SK-N-SH (cell line): ENCODE measurements around the gene C14orf93. TPM values are rescaled to one million over a fixed set of nuclear protein-coding genes. Genes with fewer than 3 reads are reported as not detected.

Source experiments
- CTCF ChIA-PET: fragments of 300-600, 350-600 bp; formaldehyde crosslinking; extraction: SDS; loops from one replicate; lab custom pipeline; 2021; lab: Yijun Ruan, JAX
- POLR2A ChIA-PET: fragments of 350-600 bp; sonication (Branson Sonifier 250); formaldehyde crosslinking; extraction: SDS; loops from one replicate; lab custom pipeline; 2020; ENCODE audit warnings: antibody characterized with exemption, inconsistent platforms; lab: Yijun Ruan, JAX
- DNase-seq: peaks from one replicate; pipeline ENCODE4 v3.0.0; 2012
- H2AFZ ChIP-seq: fragments of 200-600 bp; sonication (generic); 2 replicates; pipeline ENCODE4 v1.8.1; 2016; ENCODE audit warnings: antibody characterized with exemption, mild to moderate bottlenecking, low read depth
- H3F3A ChIP-seq: fragments of 200-600 bp; sonication (generic); replicated peaks from 2 replicates; pipeline ENCODE3; 2016; ENCODE audit warnings: antibody characterized with exemption, mild to moderate bottlenecking; ENCODE audit not compliant: insufficient read depth
- H3K27ac ChIP-seq, 2 experiments: fragments of 200-500 bp in 1 of 2; fragments of 200-600 bp in 1 of 2; sonication (Bioruptor generic) in 1 of 2; sonication (generic), shearing (Covaris generic) in 1 of 2; 2 replicates each; pipeline versions ENCODE4 v1.5.1 to v1.6.1; 2014 to 2016; ENCODE audit warnings: low read depth in 2 of 2, inconsistent platforms in 1 of 2, low read length in 1 of 2, mild to moderate bottlenecking in 1 of 2, mixed read lengths in 1 of 2
- H3K27me3 ChIP-seq: fragments of 200-600 bp; sonication (generic), shearing (Covaris generic); 2 replicates; pipeline ENCODE4 v1.6.1; 2016; ENCODE audit warnings: mixed run types; ENCODE audit not compliant: insufficient read depth
- H3K36me3 ChIP-seq, 2 experiments: fragments of 200-500 bp in 1 of 2; fragments of 200-600 bp in 1 of 2; sonication (Bioruptor generic) in 1 of 2; sonication (generic) in 1 of 2; replicated peaks in 1 of 2; 2 replicates each; pipeline versions ENCODE3 to v1.5.1; 2014 to 2016; ENCODE audit warnings: low read length in 1 of 2, mild to moderate bottlenecking in 1 of 2; ENCODE audit not compliant: insufficient read depth in 2 of 2, control insufficient read depth in 1 of 2
- H3K4me1 ChIP-seq, 2 experiments: fragments of 200-500 bp in 1 of 2; fragments of 200-600 bp in 1 of 2; sonication (Bioruptor generic) in 1 of 2; sonication (generic), shearing (Covaris generic) in 1 of 2; 2 replicates each; pipeline versions ENCODE4 v1.5.1 to v1.6.1; 2014 to 2016; ENCODE audit warnings: low read depth in 1 of 2, low read length in 1 of 2, mixed run types in 1 of 2; ENCODE audit not compliant: insufficient read depth in 2 of 2, control insufficient read depth in 1 of 2
- H3K4me2 ChIP-seq: fragments of 200-600 bp; sonication (generic), shearing (Covaris generic); 2 replicates; pipeline ENCODE4 v1.6.1; 2017; ENCODE audit warnings: mixed run types
- H3K4me3 ChIP-seq, 2 experiments: fragments of 200-500 bp in 1 of 2; fragments of 200-600 bp in 1 of 2; sonication (Bioruptor generic) in 1 of 2; sonication (generic), shearing (Covaris generic) in 1 of 2; 2 replicates each; pipeline versions ENCODE4 v1.5.1 to v1.8.1; 2014 to 2016; ENCODE audit warnings: low read depth in 2 of 2, inconsistent platforms in 1 of 2, low read length in 1 of 2, mild to moderate bottlenecking in 1 of 2, mixed read lengths in 1 of 2, moderate library complexity in 1 of 2
- H3K79me2 ChIP-seq: fragments of 200-600 bp; sonication (generic); 2 replicates; pipeline ENCODE4 v1.8.1; 2017; ENCODE audit warnings: mild to moderate bottlenecking; ENCODE audit not compliant: insufficient read depth
- H3K9ac ChIP-seq: fragments of 200-600 bp; sonication (generic); 2 replicates; pipeline ENCODE4 v1.6.1; 2017; ENCODE audit warnings: mixed run types
- H3K9me2 ChIP-seq: fragments of 200-600 bp; sonication (generic); 2 replicates; pipeline ENCODE4 v1.6.1; 2017; ENCODE audit warnings: mixed run types
- H3K9me3 ChIP-seq: fragments of 200-600 bp; sonication (generic); 2 replicates; pipeline ENCODE4 v1.6.1; 2017; ENCODE audit warnings: mixed run types, mild to moderate bottlenecking, moderate library complexity
- H4K20me1 ChIP-seq: fragments of 200-600 bp; sonication (generic); 2 replicates; pipeline ENCODE4 v1.6.1; 2017; ENCODE audit warnings: mild to moderate bottlenecking, mixed run types; ENCODE audit not compliant: insufficient read depth
- ELF1 ChIP-seq: IDR thresholded peaks from 2 replicates; pipeline ENCODE4 v1.4.0; 2012
- EP300 ChIP-seq, 2 experiments: IDR thresholded peaks; 2 replicates each; pipeline versions ENCODE4 v1.4.0 to v1.6.1; 2012; ENCODE audit warnings: borderline replicate concordance in 1 of 2, low read depth in 1 of 2, low read length in 1 of 2
- EZH2phosphoT487 ChIP-seq: fragments of 200-600 bp; sonication (generic); IDR thresholded peaks from 2 replicates; pipeline ENCODE4 v1.6.1; 2017; ENCODE audit warnings: low read depth, mixed run types, mild to moderate bottlenecking, antibody characterized with exemption, moderate library complexity, borderline replicate concordance
- FOXM1 ChIP-seq: IDR thresholded peaks from 2 replicates; pipeline ENCODE4 v1.4.0; 2012; ENCODE audit warnings: low read depth, mild to moderate bottlenecking
- GATA2 ChIP-seq: sonication (generic); formaldehyde crosslinking; IDR thresholded peaks from 2 replicates; pipeline ENCODE4 v1.5.0; 2020; ENCODE audit warnings: mild to moderate bottlenecking, missing genetic modification reagents
- MEF2A ChIP-seq: IDR thresholded peaks from 2 replicates; pipeline ENCODE4 v1.4.0; 2012; ENCODE audit warnings: low read depth, borderline replicate concordance
- NFIC ChIP-seq: IDR thresholded peaks from 2 replicates; pipeline ENCODE4 v1.4.0; 2012; ENCODE audit warnings: borderline replicate concordance
- NRF1 ChIP-seq: IDR thresholded peaks from 2 replicates; pipeline ENCODE4 v1.6.1; 2012; ENCODE audit warnings: low read depth, mild to moderate bottlenecking, low read length
- POLR2AphosphoS5 ChIP-seq: IDR thresholded peaks from 2 replicates; pipeline ENCODE4 v1.6.1; 2012; ENCODE audit warnings: low read depth, low read length
- RAD21 ChIP-seq: IDR thresholded peaks from 2 replicates; pipeline ENCODE4 v1.6.1; 2012; ENCODE audit warnings: mild to moderate bottlenecking, low read length
- RFX5 ChIP-seq: IDR thresholded peaks from 2 replicates; pipeline ENCODE4 v1.6.1; 2012; ENCODE audit warnings: mild to moderate bottlenecking, improper control_type of control experiment, low read length
- RXRA ChIP-seq: IDR thresholded peaks from 2 replicates; pipeline ENCODE4 v1.4.0; 2012; ENCODE audit warnings: low read depth, mild to moderate bottlenecking, borderline replicate concordance
- SIN3A ChIP-seq: IDR thresholded peaks from 2 replicates; pipeline ENCODE4 v1.6.1; 2012; ENCODE audit warnings: low read depth, mild to moderate bottlenecking, low read length, moderate library complexity, borderline replicate concordance
- SMC3 ChIP-seq: IDR thresholded peaks from 2 replicates; pipeline ENCODE4 v1.6.1; 2012; ENCODE audit warnings: low read depth, low read length, improper control_type of control experiment
- USF2 ChIP-seq: fragments of 150-350 bp; IDR thresholded peaks from 2 replicates; pipeline ENCODE4 v1.6.1; 2017; ENCODE audit warnings: antibody characterized with exemption, low read length, low read depth, borderline replicate concordance
- WGBS: methylation state at CpG from one replicate; pipeline ENCODE4 v1.1.6; 2017; ENCODE audit warnings: low lambda C conversion rate; 5-methylcytosine and 5-hydroxymethylcytosine counted together
- polyA plus RNA-seq, 3 experiments: library from polyadenylated mRNA; depleted of rRNA; stranded (reverse); fragments of >200 nt; gene quantifications; 2 replicates each; pipeline ENCODE4 v1.2.3, GENCODE V29; 2012
- TF ChIP-seq, protein P1 (sequence below): fragments of 200-600 bp; sonication (generic); IDR thresholded peaks from 2 replicates; pipeline ENCODE4 v1.6.1; 2017; ENCODE audit warnings: antibody characterized with exemption, mild to moderate bottlenecking, moderate library complexity
- TF ChIP-seq, protein P2 (sequence below): IDR thresholded peaks from 2 replicates; pipeline ENCODE4 v1.4.0; 2012; ENCODE audit warnings: low read depth, borderline replicate concordance
- TF ChIP-seq, protein P3 (sequence below): IDR thresholded peaks from 2 replicates; pipeline ENCODE4; 2012

Gene C14orf93
- polyA plus RNA-seq, 1 of the 3 experiments (the other 2 are of a cell fraction): 9.1 TPM

GRCh38 chr14:23053426-23053825 lies 43.5 kb upstream of the C14orf93 start:
- H3K27me3 ChIP-seq: no peaks in the 10 kb centered on the region
- peaks cover 0 to 11% of the 10 kb centered on the region in 2 experiments for H3K36me3 ChIP-seq
- H3K4me2 ChIP-seq: no peak overlapping the region
- peaks cover 13% of the 10 kb centered on the region for H3F3A ChIP-seq
- DNase-seq: no peak
- 93% methylated on average over 7 of the region's 10 CpGs for WGBS
- H3K4me3 ChIP-seq: no peak overlapping the region
- H3K9me3 ChIP-seq: no peaks in the 10 kb centered on the region
- peaks cover 6% of the 10 kb centered on the region; the same call in 1 of the 2 replicates for H3K79me2 ChIP-seq
- no peak for TF ChIP-seq RFX5
- TF ChIP-seq POLR2AphosphoS5: no peak
- TF ChIP-seq, protein P1, sequence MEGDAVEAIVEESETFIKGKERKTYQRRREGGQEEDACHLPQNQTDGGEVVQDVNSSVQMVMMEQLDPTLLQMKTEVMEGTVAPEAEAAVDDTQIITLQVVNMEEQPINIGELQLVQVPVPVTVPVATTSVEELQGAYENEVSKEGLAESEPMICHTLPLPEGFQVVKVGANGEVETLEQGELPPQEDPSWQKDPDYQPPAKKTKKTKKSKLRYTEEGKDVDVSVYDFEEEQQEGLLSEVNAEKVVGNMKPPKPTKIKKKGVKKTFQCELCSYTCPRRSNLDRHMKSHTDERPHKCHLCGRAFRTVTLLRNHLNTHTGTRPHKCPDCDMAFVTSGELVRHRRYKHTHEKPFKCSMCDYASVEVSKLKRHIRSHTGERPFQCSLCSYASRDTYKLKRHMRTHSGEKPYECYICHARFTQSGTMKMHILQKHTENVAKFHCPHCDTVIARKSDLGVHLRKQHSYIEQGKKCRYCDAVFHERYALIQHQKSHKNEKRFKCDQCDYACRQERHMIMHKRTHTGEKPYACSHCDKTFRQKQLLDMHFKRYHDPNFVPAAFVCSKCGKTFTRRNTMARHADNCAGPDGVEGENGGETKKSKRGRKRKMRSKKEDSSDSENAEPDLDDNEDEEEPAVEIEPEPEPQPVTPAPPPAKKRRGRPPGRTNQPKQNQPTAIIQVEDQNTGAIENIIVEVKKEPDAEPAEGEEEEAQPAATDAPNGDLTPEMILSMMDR: no peak
- TF ChIP-seq ELF1: no peak
- TF ChIP-seq, protein P2, sequence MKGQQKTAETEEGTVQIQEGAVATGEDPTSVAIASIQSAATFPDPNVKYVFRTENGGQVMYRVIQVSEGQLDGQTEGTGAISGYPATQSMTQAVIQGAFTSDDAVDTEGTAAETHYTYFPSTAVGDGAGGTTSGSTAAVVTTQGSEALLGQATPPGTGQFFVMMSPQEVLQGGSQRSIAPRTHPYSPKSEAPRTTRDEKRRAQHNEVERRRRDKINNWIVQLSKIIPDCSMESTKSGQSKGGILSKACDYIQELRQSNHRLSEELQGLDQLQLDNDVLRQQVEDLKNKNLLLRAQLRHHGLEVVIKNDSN: no peak
- TF ChIP-seq MEF2A: no peak
- no peak for TF ChIP-seq GATA2
- TF ChIP-seq EZH2phosphoT487: no peak
- TF ChIP-seq SIN3A: no peak
- no peak for TF ChIP-seq FOXM1
- no peak for TF ChIP-seq SMC3
- no peak for TF ChIP-seq RAD21
- TF ChIP-seq EP300 (IDR thresholded peaks at IDR 0.05; ENCODE audit: borderline replicate concordance in 1 of 2, low read depth in 1 of 2, low read length in 1 of 2): no peak
- no peak for TF ChIP-seq NFIC
- H3K9me2 ChIP-seq: no peaks in the 10 kb centered on the region
- ChIA-PET CTCF (interaction anchor here (1.1 to 33.1 kb wide), 4 partner anchors 15 to 66 kb away, joined by 6 to 1566 read pairs (median 10); partner anchors contain the start of gene AJUBA), POLR2A (interaction anchor here (1.7 to 2.1 kb wide), 2 partner anchors 47 to 67 kb away, joined by 4 to 5 read pairs; no protein-coding TSS in a partner anchor)
- H4K20me1 ChIP-seq: no peaks in the 10 kb centered on the region; the same call in 1 of the 2 replicates
- H3K9ac ChIP-seq: no peak overlapping the region
- H3K4me1 ChIP-seq: peaks cover 14 to 26% of the 10 kb centered on the region in 2 experiments; a peak in 3 of 4 replicates
- no peak overlapping the region for H3K27ac ChIP-seq
- no peak overlapping the region for H2AFZ ChIP-seq

GRCh38 chr14:23052671-23053070 lies 42.7 kb upstream of the C14orf93 start:
- no peak overlapping the region for H3K4me2 ChIP-seq
- TF ChIP-seq NFIC (no peak), GATA2 (no peak), NRF1 (no peak), FOXM1 (no peak), RXRA (no peak), RFX5 (no peak), USF2 (no peak), EP300 (IDR thresholded peaks at IDR 0.05; ENCODE audit: borderline replicate concordance in 1 of 2, low read depth in 1 of 2, low read length in 1 of 2) (no peak), SMC3 (no peak)
- TF ChIP-seq, protein P3, sequence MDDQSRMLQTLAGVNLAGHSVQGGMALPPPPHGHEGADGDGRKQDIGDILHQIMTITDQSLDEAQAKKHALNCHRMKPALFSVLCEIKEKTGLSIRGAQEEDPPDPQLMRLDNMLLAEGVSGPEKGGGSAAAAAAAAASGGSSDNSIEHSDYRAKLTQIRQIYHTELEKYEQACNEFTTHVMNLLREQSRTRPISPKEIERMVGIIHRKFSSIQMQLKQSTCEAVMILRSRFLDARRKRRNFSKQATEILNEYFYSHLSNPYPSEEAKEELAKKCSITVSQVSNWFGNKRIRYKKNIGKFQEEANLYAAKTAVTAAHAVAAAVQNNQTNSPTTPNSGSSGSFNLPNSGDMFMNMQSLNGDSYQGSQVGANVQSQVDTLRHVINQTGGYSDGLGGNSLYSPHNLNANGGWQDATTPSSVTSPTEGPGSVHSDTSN: no peak
- TF ChIP-seq, all 33 proteins: peak for 0
- no peak overlapping the region for H3K27ac ChIP-seq
- no peak overlapping the region for H3K4me3 ChIP-seq
- peaks cover 8% of the 10 kb centered on the region for H3F3A ChIP-seq
- no peaks in the 10 kb centered on the region for H3K9me2 ChIP-seq
- no peak overlapping the region for H3K9ac ChIP-seq
- H3K4me1 ChIP-seq: peaks cover 14 to 24% of the 10 kb centered on the region in 2 experiments; a peak in 3 of 4 replicates
- no peak overlapping the region for H2AFZ ChIP-seq
- no peaks in the 10 kb centered on the region for H3K27me3 ChIP-seq
- H3K36me3 ChIP-seq: peaks cover 0 to 11% of the 10 kb centered on the region in 2 experiments
- ChIA-PET POLR2A (interaction anchor here (1.7 to 2.1 kb wide), 2 partner anchors 46 to 66 kb away, joined by 4 to 5 read pairs; no protein-coding TSS in a partner anchor), CTCF (interaction anchor here (0.7 to 33.1 kb wide), 4 partner anchors 8 to 122 kb away, joined by 4 to 1566 read pairs (median 8); partner anchors contain the start of gene AJUBA)
- 53% methylated on average over 2 of the region's 3 CpGs for WGBS
- H3K9me3 ChIP-seq: no peaks in the 10 kb centered on the region
- H4K20me1 ChIP-seq: no peaks in the 10 kb centered on the region
- H3K79me2 ChIP-seq: peaks cover 6% of the 10 kb centered on the region; the same call in 1 of the 2 replicates
- DNase-seq: no peak
